ENCODE data around the gene KRTAP2-4.
"Not testable (repeated sequence)": the region's sequence is repeated elsewhere in the genome, so short reads cannot be mapped to it uniquely, and the experiment has no call there.

KRTAP2-4 gene

GRCh38 chr17:41069031-41069430 lies 3.4 kb upstream of the KRTAP2-4 start:
- Histone ChIP-seq H3K9me3 (ENCODE audit: control insufficient read depth in 1 of 2, low read length in 2 of 2) (no peaks in the 10 kb centered on the region), H3K27me3 (ENCODE audit: control insufficient read depth in 1 of 2, insufficient read depth in 2 of 2, low read length in 2 of 2) (no peaks in the 10 kb centered on the region), H3K27ac (ENCODE audit: low read depth, low read length) (no peak overlapping the region), H3K4me3 (ENCODE audit: low read depth in 1 of 2, low read length in 2 of 2) (no peak overlapping the region), H3K9ac (ENCODE audit: low read depth in 1 of 2, low read length in 2 of 2) (no peak overlapping the region), H3K4me1 (ENCODE audit: control insufficient read depth in 1 of 2, insufficient read depth in 2 of 2, low read length in 2 of 2) (no peaks in the 10 kb centered on the region), H3K36me3 (ENCODE audit: control insufficient read depth in 1 of 2, insufficient read depth in 2 of 2, low read length in 2 of 2) (no peaks in the 10 kb centered on the region)

- H3K36me3 ChIP-seq (ENCODE audit: control insufficient read depth in 1 of 2, insufficient read depth in 2 of 2, low read length in 2 of 2), result no peaks in the 10 kb centered on the region
- H3K9ac ChIP-seq (ENCODE audit: low read depth in 1 of 2, low read length in 2 of 2), result no peak overlapping the region
- H3K4me1 ChIP-seq (ENCODE audit: control insufficient read depth in 1 of 2, insufficient read depth in 2 of 2, low read length in 2 of 2), result no peaks in the 10 kb centered on the region
- no peaks in the 10 kb centered on the region for H3K9me3 ChIP-seq (ENCODE audit: control insufficient read depth in 1 of 2, low read length in 2 of 2)
- no peak overlapping the region for H3K27ac ChIP-seq (ENCODE audit: low read depth, low read length)
- peaks cover 0 to 5% of the 10 kb centered on the region in 2 donors for H3K27me3 ChIP-seq (ENCODE audit: control insufficient read depth in 1 of 2, insufficient read depth in 2 of 2, low read length in 2 of 2)
- no peak overlapping the region for H3K4me3 ChIP-seq (ENCODE audit: low read depth in 1 of 2, low read length in 2 of 2)
Observed at GRCh38 chr17:41067281-41067680, 1.6 kb upstream of the KRTAP2-4 start.

GRCh38 chr17:41065016-41065689 lies 526 bp downstream of the KRTAP2-4 start:
- H3K4me3 ChIP-seq (ENCODE audit: low read depth in 1 of 2, low read length in 2 of 2); H3K4me1 ChIP-seq (ENCODE audit: control insufficient read depth in 1 of 2, insufficient read depth in 2 of 2, low read length in 2 of 2); H3K36me3 ChIP-seq (ENCODE audit: control insufficient read depth in 1 of 2, insufficient read depth in 2 of 2, low read length in 2 of 2); H3K9me3 ChIP-seq (ENCODE audit: control insufficient read depth in 1 of 2, low read length in 2 of 2); H3K27ac ChIP-seq (ENCODE audit: low read depth, low read length); H3K9ac ChIP-seq (ENCODE audit: low read depth in 1 of 2, low read length in 2 of 2): not testable (repeated sequence)
- H3K27me3 ChIP-seq (ENCODE audit: control insufficient read depth in 1 of 2, insufficient read depth in 2 of 2, low read length in 2 of 2), result peaks cover 0 to 17% of the 10 kb centered on the region in 2 donors

- Histone ChIP-seq H3K9ac (ENCODE audit: low read depth in 1 of 2, low read length in 2 of 2) (no peak overlapping the region), H3K4me3 (ENCODE audit: low read depth in 1 of 2, low read length in 2 of 2) (no peak overlapping the region), H3K9me3 (ENCODE audit: control insufficient read depth in 1 of 2, low read length in 2 of 2) (no peaks in the 10 kb centered on the region), H3K36me3 (ENCODE audit: control insufficient read depth in 1 of 2, insufficient read depth in 2 of 2, low read length in 2 of 2) (no peaks in the 10 kb centered on the region), H3K27ac (ENCODE audit: low read depth, low read length) (no peak overlapping the region), H3K27me3 (ENCODE audit: control insufficient read depth in 1 of 2, insufficient read depth in 2 of 2, low read length in 2 of 2) (peaks cover 0 to 17% of the 10 kb centered on the region in 2 donors), H3K4me1 (ENCODE audit: control insufficient read depth in 1 of 2, insufficient read depth in 2 of 2, low read length in 2 of 2) (no peaks in the 10 kb centered on the region)
Observed at GRCh38 chr17:41064301-41064700, 1.4 kb downstream of the KRTAP2-4 start.

GRCh38 chr17:41063449-41063848 lies 2.2 kb downstream of the KRTAP2-4 start:
- Histone ChIP-seq H3K27me3 (ENCODE audit: control insufficient read depth in 1 of 2, insufficient read depth in 2 of 2, low read length in 2 of 2) (peaks cover 0 to 23% of the 10 kb centered on the region in 2 donors), H3K9me3 (ENCODE audit: control insufficient read depth in 1 of 2, low read length in 2 of 2) (no peaks in the 10 kb centered on the region), H3K9ac (ENCODE audit: low read depth in 1 of 2, low read length in 2 of 2) (no peak overlapping the region), H3K4me1 (ENCODE audit: control insufficient read depth in 1 of 2, insufficient read depth in 2 of 2, low read length in 2 of 2) (no peaks in the 10 kb centered on the region), H3K4me3 (ENCODE audit: low read depth in 1 of 2, low read length in 2 of 2) (no peak overlapping the region), H3K36me3 (ENCODE audit: control insufficient read depth in 1 of 2, insufficient read depth in 2 of 2, low read length in 2 of 2) (no peaks in the 10 kb centered on the region), H3K27ac (ENCODE audit: low read depth, low read length) (no peak overlapping the region)

- peaks cover 0 to 25% of the 10 kb centered on the region in 2 donors for H3K27me3 ChIP-seq (ENCODE audit: control insufficient read depth in 1 of 2, insufficient read depth in 2 of 2, low read length in 2 of 2)
- no peaks in the 10 kb centered on the region for H3K4me1 ChIP-seq (ENCODE audit: control insufficient read depth in 1 of 2, insufficient read depth in 2 of 2, low read length in 2 of 2)
- no peaks in the 10 kb centered on the region for H3K36me3 ChIP-seq (ENCODE audit: control insufficient read depth in 1 of 2, insufficient read depth in 2 of 2, low read length in 2 of 2)
- peaks cover 0 to 4% of the 10 kb centered on the region in 2 donors for H3K9me3 ChIP-seq (ENCODE audit: control insufficient read depth in 1 of 2, low read length in 2 of 2)
- no peak overlapping the region for H3K9ac ChIP-seq (ENCODE audit: low read depth in 1 of 2, low read length in 2 of 2)
- H3K4me3 ChIP-seq (ENCODE audit: low read depth in 1 of 2, low read length in 2 of 2), result no peak overlapping the region
- no peak overlapping the region for H3K27ac ChIP-seq (ENCODE audit: low read depth, low read length)
Observed at GRCh38 chr17:41061964-41062363, 3.7 kb downstream of the KRTAP2-4 start.

- Histone ChIP-seq H3K9me3 (ENCODE audit: control insufficient read depth in 1 of 2, low read length in 2 of 2) (peaks cover 0 to 4% of the 10 kb centered on the region in 2 donors), H3K27ac (ENCODE audit: low read depth, low read length) (no peak within 1 kb of the TSS), H3K36me3 (ENCODE audit: control insufficient read depth in 1 of 2, insufficient read depth in 2 of 2, low read length in 2 of 2) (no peaks in the 10 kb centered on the region), H3K4me1 (ENCODE audit: control insufficient read depth in 1 of 2, insufficient read depth in 2 of 2, low read length in 2 of 2) (no peaks in the 10 kb centered on the region), H3K9ac (ENCODE audit: low read depth in 1 of 2, low read length in 2 of 2) (no peak within 1 kb of the TSS), H3K27me3 (ENCODE audit: control insufficient read depth in 1 of 2, insufficient read depth in 2 of 2, low read length in 2 of 2) (peaks cover 0 to 25% of the 10 kb centered on the region in 2 donors), H3K4me3 (ENCODE audit: low read depth in 1 of 2, low read length in 2 of 2) (no peak within 1 kb of the TSS)
Observed at GRCh38 chr17:41060052-41060604, 5.6 kb downstream of the KRTAP2-4 start, which contains the start of gene KRTAP2-3. Gene KRTAP2-3 (minus strand): TSS chr17:41060114. CDS start chr17:41060050, 64 bp downstream.

GRCh38 chr17:41059276-41060051 lies 6.2 kb downstream of the KRTAP2-4 start:
- H3K36me3 ChIP-seq (ENCODE audit: control insufficient read depth in 1 of 2, insufficient read depth in 2 of 2, low read length in 2 of 2); H3K9ac ChIP-seq (ENCODE audit: low read depth in 1 of 2, low read length in 2 of 2); H3K4me1 ChIP-seq (ENCODE audit: control insufficient read depth in 1 of 2, insufficient read depth in 2 of 2, low read length in 2 of 2); H3K4me3 ChIP-seq (ENCODE audit: low read depth in 1 of 2, low read length in 2 of 2); H3K9me3 ChIP-seq (ENCODE audit: control insufficient read depth in 1 of 2, low read length in 2 of 2); H3K27ac ChIP-seq (ENCODE audit: low read depth, low read length): not testable (repeated sequence)
- H3K27me3 ChIP-seq (ENCODE audit: control insufficient read depth in 1 of 2, insufficient read depth in 2 of 2, low read length in 2 of 2), result peaks cover 0 to 25% of the 10 kb centered on the region in 2 donors

GRCh38 chr17:41058741-41059140 lies 6.9 kb downstream of the KRTAP2-4 start:
- no peak overlapping the region for H3K4me3 ChIP-seq (ENCODE audit: low read depth in 1 of 2, low read length in 2 of 2)
- peaks cover 0 to 25% of the 10 kb centered on the region in 2 donors for H3K27me3 ChIP-seq (ENCODE audit: control insufficient read depth in 1 of 2, insufficient read depth in 2 of 2, low read length in 2 of 2)
- H3K27ac ChIP-seq (ENCODE audit: low read depth, low read length), result no peak overlapping the region
- H3K9me3 ChIP-seq (ENCODE audit: control insufficient read depth in 1 of 2, low read length in 2 of 2), result peaks cover 0 to 4% of the 10 kb centered on the region in 2 donors
- no peak overlapping the region for H3K9ac ChIP-seq (ENCODE audit: low read depth in 1 of 2, low read length in 2 of 2)
- no peaks in the 10 kb centered on the region for H3K36me3 ChIP-seq (ENCODE audit: control insufficient read depth in 1 of 2, insufficient read depth in 2 of 2, low read length in 2 of 2)
- H3K4me1 ChIP-seq (ENCODE audit: control insufficient read depth in 1 of 2, insufficient read depth in 2 of 2, low read length in 2 of 2), result no peaks in the 10 kb centered on the region

GRCh38 chr17:41057547-41057946 lies 8.1 kb downstream of the KRTAP2-4 start:
- no peak overlapping the region for H3K27ac ChIP-seq (ENCODE audit: low read depth, low read length)
- no peaks in the 10 kb centered on the region for H3K4me1 ChIP-seq (ENCODE audit: control insufficient read depth in 1 of 2, insufficient read depth in 2 of 2, low read length in 2 of 2)
- H3K36me3 ChIP-seq (ENCODE audit: control insufficient read depth in 1 of 2, insufficient read depth in 2 of 2, low read length in 2 of 2), result no peaks in the 10 kb centered on the region
- no peak overlapping the region for H3K4me3 ChIP-seq (ENCODE audit: low read depth in 1 of 2, low read length in 2 of 2)
- H3K9me3 ChIP-seq (ENCODE audit: control insufficient read depth in 1 of 2, low read length in 2 of 2), result peaks cover 0 to 4% of the 10 kb centered on the region in 2 donors
- H3K9ac ChIP-seq (ENCODE audit: low read depth in 1 of 2, low read length in 2 of 2), result no peak overlapping the region
- H3K27me3 ChIP-seq (ENCODE audit: control insufficient read depth in 1 of 2, insufficient read depth in 2 of 2, low read length in 2 of 2), result peaks cover 0 to 23% of the 10 kb centered on the region in 2 donors
